Breast epithelium (tissue), 3 donors: ENCODE data around the gene CCNL1.

Experiments used
- POLR2A ChIP-seq: fragments of 450-650 bp; IDR thresholded peaks from one replicate; pipeline ENCODE4 v1.6.1; 2016; ENCODE audit warnings: antibody characterized with exemption, mild to moderate bottlenecking, moderate library complexity
- TF ChIP-seq, protein P1 (sequence below), 3 donors: fragments of 450-650 bp; IDR thresholded peaks; one replicate each; pipeline ENCODE4 v1.5.1; 2016 to 2017; ENCODE audit warnings: antibody characterized with exemption in 3 of 3, mild to moderate bottlenecking in 3 of 3, moderate library complexity in 3 of 3

DNA sequence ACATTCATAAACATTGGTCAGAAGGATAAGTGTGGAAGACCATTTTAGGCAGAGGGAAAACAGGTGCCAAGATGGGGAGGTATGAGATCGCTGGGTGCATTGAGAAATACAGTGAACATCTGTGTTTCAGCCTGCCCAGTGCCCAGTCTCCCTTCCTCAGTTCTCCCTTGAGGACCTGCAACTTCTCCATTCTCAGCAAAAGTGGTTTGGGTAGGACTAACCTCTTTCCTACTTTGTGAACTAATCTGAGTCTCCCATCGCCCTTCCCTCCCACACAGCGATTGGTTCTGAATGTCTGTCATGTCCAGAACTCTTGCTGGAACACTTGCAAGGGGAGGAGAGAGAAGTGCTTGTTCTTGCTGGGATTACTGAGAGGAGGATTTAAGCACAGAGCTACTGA, 10.9 kb upstream of the CCNL1 start:
- TF ChIP-seq POLR2A: no peak
- TF ChIP-seq, protein P1, sequence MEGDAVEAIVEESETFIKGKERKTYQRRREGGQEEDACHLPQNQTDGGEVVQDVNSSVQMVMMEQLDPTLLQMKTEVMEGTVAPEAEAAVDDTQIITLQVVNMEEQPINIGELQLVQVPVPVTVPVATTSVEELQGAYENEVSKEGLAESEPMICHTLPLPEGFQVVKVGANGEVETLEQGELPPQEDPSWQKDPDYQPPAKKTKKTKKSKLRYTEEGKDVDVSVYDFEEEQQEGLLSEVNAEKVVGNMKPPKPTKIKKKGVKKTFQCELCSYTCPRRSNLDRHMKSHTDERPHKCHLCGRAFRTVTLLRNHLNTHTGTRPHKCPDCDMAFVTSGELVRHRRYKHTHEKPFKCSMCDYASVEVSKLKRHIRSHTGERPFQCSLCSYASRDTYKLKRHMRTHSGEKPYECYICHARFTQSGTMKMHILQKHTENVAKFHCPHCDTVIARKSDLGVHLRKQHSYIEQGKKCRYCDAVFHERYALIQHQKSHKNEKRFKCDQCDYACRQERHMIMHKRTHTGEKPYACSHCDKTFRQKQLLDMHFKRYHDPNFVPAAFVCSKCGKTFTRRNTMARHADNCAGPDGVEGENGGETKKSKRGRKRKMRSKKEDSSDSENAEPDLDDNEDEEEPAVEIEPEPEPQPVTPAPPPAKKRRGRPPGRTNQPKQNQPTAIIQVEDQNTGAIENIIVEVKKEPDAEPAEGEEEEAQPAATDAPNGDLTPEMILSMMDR (IDR thresholded peaks at IDR 0.05): no peak
